Measurements from ENCODE around the gene SPAG16.
"Not testable (repeated sequence)": the region's sequence is repeated elsewhere in the genome, so short reads cannot be mapped to it uniquely, and the experiment has no call there.

SPAG16 gene

GRCh38 chr2:213664817-213665216 lies 380.6 kb downstream of the SPAG16 start:
- in situ Hi-C loops (cut with MboI; ENCODE audit: low pct_unique_long_range_greater_than_20kb, low sequenced_read_pairs, unreplicated experiment) = no loop called here
- no peak for DNase-seq (ENCODE audit: low spot score)
- no peak for TF ChIP-seq CTCF (IDR thresholded peaks at IDR 0.05; ENCODE audit: extremely low read depth, insufficient read depth, missing control alignments)

GRCh38 chr2:213669657-213670056 lies 385.4 kb downstream of the SPAG16 start:
- in situ Hi-C loops (cut with MboI; ENCODE audit: low pct_unique_long_range_greater_than_20kb, low sequenced_read_pairs, unreplicated experiment) = no loop called here
- TF ChIP-seq CTCF (IDR thresholded peaks at IDR 0.05; ENCODE audit: extremely low read depth, insufficient read depth, missing control alignments) = no peak
- no peak for DNase-seq (ENCODE audit: low spot score)

- DNase-seq (ENCODE audit: low spot score) = no peak
- in situ Hi-C loops (cut with MboI; ENCODE audit: low pct_unique_long_range_greater_than_20kb, low sequenced_read_pairs, unreplicated experiment) = no loop called here
- no peak for TF ChIP-seq CTCF (IDR thresholded peaks at IDR 0.05; ENCODE audit: extremely low read depth, insufficient read depth, missing control alignments)
Measured at GRCh38 chr2:213678437-213679218, 394.4 kb downstream of the SPAG16 start.

GRCh38 chr2:213679894-213680293 lies 395.6 kb downstream of the SPAG16 start:
- in situ Hi-C loops (cut with MboI; ENCODE audit: low pct_unique_long_range_greater_than_20kb, low sequenced_read_pairs, unreplicated experiment) = no loop called here
- no peak for DNase-seq (ENCODE audit: low spot score)
- no peak for TF ChIP-seq CTCF (IDR thresholded peaks at IDR 0.05; ENCODE audit: extremely low read depth, insufficient read depth, missing control alignments)

GRCh38 chr2:213682276-213682675 lies 398.0 kb downstream of the SPAG16 start:
- DNase-seq (ENCODE audit: low spot score) = no peak
- in situ Hi-C loops (cut with MboI; ENCODE audit: low pct_unique_long_range_greater_than_20kb, low sequenced_read_pairs, unreplicated experiment) = no loop called here
- TF ChIP-seq CTCF (IDR thresholded peaks at IDR 0.05; ENCODE audit: extremely low read depth, insufficient read depth, missing control alignments) = no peak

- TF ChIP-seq CTCF (IDR thresholded peaks at IDR 0.05; ENCODE audit: extremely low read depth, insufficient read depth, missing control alignments) = no peak
- DNase-seq (ENCODE audit: low spot score) = no peak
- in situ Hi-C loops (cut with MboI; ENCODE audit: low pct_unique_long_range_greater_than_20kb, low sequenced_read_pairs, unreplicated experiment) = no loop called here
Measured at GRCh38 chr2:213688133-213688532, 403.9 kb downstream of the SPAG16 start.

GRCh38 chr2:213688825-213689224 lies 404.6 kb downstream of the SPAG16 start:
- in situ Hi-C loops (cut with MboI; ENCODE audit: low pct_unique_long_range_greater_than_20kb, low sequenced_read_pairs, unreplicated experiment); DNase-seq (ENCODE audit: low spot score): not testable (repeated sequence)

Measured in GM13977 (cell line).